H1 (cell line): ENCODE data around the gene RHO. TPM values are rescaled to one million over a fixed set of nuclear protein-coding genes. Genes with fewer than 3 reads are reported as not detected.

Experiments
- BRCA1 ChIP-seq: IDR thresholded peaks from 2 replicates; pipeline ENCODE4 v1.6.1; 2012; ENCODE audit warnings: low read depth, low read length, improper control_type of control experiment
- CBX5 ChIP-seq: fragments of 300-800, 300-1000 bp; sonication (generic); IDR thresholded peaks from 2 replicates; pipeline ENCODE4 v1.7.1; 2016; ENCODE audit warnings: antibody characterized with exemption, low read length, low read depth
- CEBPB ChIP-seq: IDR thresholded peaks from 2 replicates; pipeline ENCODE4 v1.6.1; 2012; ENCODE audit warnings: low read depth, low read length
- CTCF ChIP-seq, 3 experiments: IDR thresholded peaks; 1 replicate in 2 of 3; 2 replicates in 1 of 3; pipeline versions ENCODE4 v1.5.1 to v1.6.1; 2011; ENCODE audit warnings: low read length in 3 of 3, mild to moderate bottlenecking in 3 of 3, inconsistent platforms in 2 of 3, low read depth in 1 of 3, moderate library complexity in 1 of 3; ENCODE audit not compliant: insufficient read depth in 1 of 3; ENCODE audit errors: control extremely low read depth in 1 of 3
- GTF2F1 ChIP-seq: IDR thresholded peaks from 2 replicates; pipeline ENCODE4 v1.6.1; 2012; ENCODE audit warnings: low read depth, low read length, improper control_type of control experiment, borderline replicate concordance
- HDAC6 ChIP-seq: IDR thresholded peaks from one replicate; pipeline ENCODE4 v1.7.1; 2012; ENCODE audit warnings: low read depth, mild to moderate bottlenecking, inconsistent platforms, low read length, moderate library complexity
- SRF ChIP-seq: IDR thresholded peaks from 2 replicates; pipeline ENCODE4 v1.6.1; 2011; ENCODE audit warnings: mild to moderate bottlenecking, low read depth, low read length, moderate library complexity
- TAF7 ChIP-seq: optimal IDR thresholded peaks from 2 replicates; pipeline ENCODE3; 2011; ENCODE audit warnings: low read depth, mild to moderate bottlenecking, inconsistent platforms, low read length, moderate library complexity, borderline replicate concordance
- YY1 ChIP-seq: IDR thresholded peaks from 2 replicates; pipeline ENCODE4 v1.6.1; 2011; ENCODE audit warnings: low read depth, mild to moderate bottlenecking, low read length
- polyA plus RNA-seq, 7 experiments: library from polyadenylated mRNA; depleted of rRNA in 3 of 7; stranded (reverse) in 5 of 7; unstranded in 2 of 7; fragments of >200 nt in 5 of 7; fragments of 200-250 nt in 2 of 7; gene quantifications; 1 replicate in 5 of 7; 2 replicates in 1 of 7; 4 replicates in 1 of 7; pipeline versions ENCODE4 v1.2.1 to v1.2.3, GENCODE V29; 2011 to 2013; ENCODE audit warnings: missing spikeins in 2 of 7, mixed read lengths in 2 of 7
- total RNA-seq: library from RNA; stranded (reverse); fragmentation: NEBNext Ultra II Directional; extraction: Animal tissue kit (Norgen Biotek cat#: 25700); gene quantifications from 2 replicates; pipeline ENCODE4 v1.2.1, GENCODE V29; 2021

RHO gene
- total and polyA plus RNA-seq, 2 of the 8 experiments (the other 6 are each of a cell fraction or from before 2014, with no cell fraction given) = not detected

- TF ChIP-seq CTCF (IDR thresholded peaks at IDR 0.05; ENCODE audit: control extremely low read depth in 1 of 3, insufficient read depth in 1 of 3, low read depth in 1 of 3, low read length in 3 of 3) (no peak), CEBPB (no peak), GTF2F1 (no peak), CBX5 (no peak), HDAC6 (no peak), TAF7 (no peak), SRF (no peak), BRCA1 (no peak), YY1 (no peak)
These were observed 28.6 kb downstream of the RHO start (continued) for GRCh38 chr3:129556890-129557547.
